ENCODE measurements around the gene VEZF1. TPM values are rescaled to one million over a fixed set of nuclear protein-coding genes. Genes with fewer than 3 reads are reported as not detected.

Gene VEZF1
- polyA plus RNA-seq, 2 of the 4 experiments (the other 2 are of a cell fraction) = 50.3 to 57.7 TPM

GRCh38 chr17:58020401-58020800, 32.3 kb upstream of the VEZF1 start:
- H3K4me3 ChIP-seq = no peak overlapping the region
- 83% methylated on average over 9 of the region's 9 CpGs for WGBS (ENCODE audit: missing lambda C conversion rate)
- H3K4me1 ChIP-seq = no peaks in the 10 kb centered on the region
- FAIRE-seq (no peak), DNase-seq (ENCODE audit: low read depth in 1 of 2, low spot score in 1 of 2) (no peak), ATAC-seq (no peak)
- TF ChIP-seq FOXS1 (CRISPR knock-in tag; IDR thresholded peaks at IDR 0.05) = no peak
- no peak for TF ChIP-seq NFE2L2 (conservative IDR thresholded peaks at IDR 0.05; ENCODE audit: low read length)
- TF ChIP-seq RAD21 (conservative IDR thresholded peaks at IDR 0.05 in 1 of 2, IDR thresholded peaks at IDR 0.05 in 1 of 2) = no peak
- ChIA-PET POLR2A (interaction anchor here (1.3 kb wide), 1 partner anchor 63 kb away, joined by 4 read pairs; the partner anchor contains the start of gene DYNLL2), CTCF (interaction anchor here (0.7 to 0.9 kb wide), 2 partner anchors 24 to 68 kb away, joined by 4 to 5 read pairs; no protein-coding TSS in a partner anchor)
- no peak overlapping the region for H3K4me2 ChIP-seq
- H3K27ac ChIP-seq = no peak overlapping the region
- H3K9me3 ChIP-seq = no peaks in the 10 kb centered on the region

GRCh38 chr17:58019521-58019920, 31.5 kb upstream of the VEZF1 start:
- H3K4me1 ChIP-seq = no peaks in the 10 kb centered on the region
- TF ChIP-seq EHMT2 (IDR thresholded peaks at IDR 0.05; ENCODE audit: low read depth) (no peak), EHF (CRISPR knock-in tag; IDR thresholded peaks at IDR 0.05) (no peak), REST (IDR thresholded peaks at IDR 0.05) (no peak), NPAS2 (CRISPR knock-in tag; IDR thresholded peaks at IDR 0.05; ENCODE audit: borderline replicate concordance) (no peak), ZC3H11A (IDR thresholded peaks at IDR 0.05) (no peak), E2F6 (IDR thresholded peaks at IDR 0.05; ENCODE audit: borderline replicate concordance, low read depth) (no peak), MYC (IDR thresholded peaks at IDR 0.05; ENCODE audit: borderline replicate concordance, low read length) (no peak), HES2 (IDR thresholded peaks at IDR 0.05) (no peak)
- no peak for ATAC-seq
- no peak overlapping the region for H3K4me3 ChIP-seq
- no peak for FAIRE-seq
- H3K9me3 ChIP-seq = no peaks in the 10 kb centered on the region
- ChIA-PET POLR2A (interaction anchor here (0.7 kb wide), 1 partner anchor 12 kb away, joined by 7 read pairs; the partner anchor contains the start of gene SRSF1), CTCF (interaction anchor here (0.9 to 2.8 kb wide), 3 partner anchors 12 to 19 kb away, joined by 3 to 8 read pairs (median 5); no protein-coding TSS in a partner anchor)
- no peak overlapping the region for H3K4me2 ChIP-seq
- no peak overlapping the region for H3K27ac ChIP-seq
- no peak for DNase-seq (ENCODE audit: low read depth in 1 of 2, low spot score in 1 of 2)

- CTCF ChIA-PET = interaction anchor here (0.9 to 2.8 kb wide), 4 partner anchors 10 to 19 kb away, joined by 3 to 8 read pairs (median 4); no protein-coding TSS in a partner anchor
- WGBS (ENCODE audit: missing lambda C conversion rate) = 70% methylated on average over 3 of the region's 3 CpGs
- Histone ChIP-seq H3K4me3 (no peak overlapping the region), H3K4me1 (no peaks in the 10 kb centered on the region), H3K4me2 (no peak overlapping the region), H3K9me3 (no peaks in the 10 kb centered on the region), H3K27ac (no peak overlapping the region)
- FAIRE-seq (no peak), ATAC-seq (no peak), DNase-seq (ENCODE audit: low read depth in 1 of 2, low spot score in 1 of 2) (no peak)
- POLR2A ChIA-PET = interaction anchor here (0.7 kb wide), 1 partner anchor 12 kb away, joined by 7 read pairs; the partner anchor contains the start of gene SRSF1
- no peak for TF ChIP-seq CHD4 (IDR thresholded peaks at IDR 0.05; ENCODE audit: borderline replicate concordance)
- no peak for TF ChIP-seq MYC (IDR thresholded peaks at IDR 0.05; ENCODE audit: borderline replicate concordance, low read length)
- TF ChIP-seq RCOR1 (IDR thresholded peaks at IDR 0.05; ENCODE audit: low read depth, low read length) = no peak
- no peak for TF ChIP-seq RARB (CRISPR knock-in tag; IDR thresholded peaks at IDR 0.05)
- TF ChIP-seq CBX2 (IDR thresholded peaks at IDR 0.05; ENCODE audit: borderline replicate concordance, low read depth) = no peak
- TF ChIP-seq RAD21 (conservative IDR thresholded peaks at IDR 0.05 in 1 of 2, IDR thresholded peaks at IDR 0.05 in 1 of 2) = no peak
- TF ChIP-seq PBX3 (IDR thresholded peaks at IDR 0.05) = no peak
- no peak for TF ChIP-seq EHF (CRISPR knock-in tag; IDR thresholded peaks at IDR 0.05)
- TF ChIP-seq ZFP36 (IDR thresholded peaks at IDR 0.05; ENCODE audit: borderline replicate concordance, partially characterized antibody) = no peak
- no peak for TF ChIP-seq MAZ (IDR thresholded peaks at IDR 0.05; ENCODE audit: borderline replicate concordance, low read depth, low read length)
- TF ChIP-seq SMC3 (IDR thresholded peaks at IDR 0.05) = no peak
- TF ChIP-seq E2F6 (IDR thresholded peaks at IDR 0.05; ENCODE audit: borderline replicate concordance, low read depth) = no peak
- no peak for TF ChIP-seq ATOH8 (CRISPR knock-in tag; IDR thresholded peaks at IDR 0.05; ENCODE audit: low read depth)
- no peak for TF ChIP-seq HOXB13 (CRISPR knock-in tag; IDR thresholded peaks at IDR 0.05; ENCODE audit: low read depth)
Measured at GRCh38 chr17:58019039-58019438, 31.0 kb upstream of the VEZF1 start.

Data from A549 (cell line).